Coronary artery (tissue), 2 donors: ENCODE data around the gene CIT.

ENCODE experiments used
- DNase-seq: peaks from one replicate; pipeline ENCODE4 v3.0.0-alpha.2; 2017; ENCODE audit warnings: low spot score
- H3K27ac ChIP-seq, 2 donors: fragments of 200-600 bp; sonication (generic); one replicate each; pipeline ENCODE4 v1.5.1; 2016 to 2019
- H3K4me3 ChIP-seq: fragments of 200-600 bp; sonication (generic); 2 replicates; pipeline ENCODE4 v1.5.1; 2016; ENCODE audit warnings: mild to moderate bottlenecking, moderate library complexity
- CTCF ChIP-seq: fragments of 200-600 bp; sonication (generic); IDR thresholded peaks from one replicate; pipeline ENCODE4 v1.5.1; 2019; ENCODE audit warnings: antibody characterized with exemption

The CIT gene

GRCh38 chr12:119676573-119676972 lies 200.5 kb downstream of the CIT start:
- H3K4me3 ChIP-seq = no peak overlapping the region
- TF ChIP-seq CTCF = no peak
- peak overlapping the region in 1 of 2 donors; percentile 31 for H3K27ac ChIP-seq
- DNase-seq = no peak

GRCh38 chr12:119676022-119676421 lies 201.1 kb downstream of the CIT start:
- no peak for DNase-seq
- no peak for TF ChIP-seq CTCF
- no peak overlapping the region for H3K27ac ChIP-seq
- H3K4me3 ChIP-seq = no peak overlapping the region

- no peak overlapping the region for H3K4me3 ChIP-seq
- peak overlapping the region in 1 of 2 donors; percentile 80 for H3K27ac ChIP-seq
- DNase-seq = no peak
- no peak for TF ChIP-seq CTCF
These were observed 202.6 kb downstream of the CIT start for GRCh38 chr12:119674560-119674959.

GRCh38 chr12:119673634-119674033 lies 203.5 kb downstream of the CIT start:
- no peak for TF ChIP-seq CTCF
- no peak for DNase-seq
- Histone ChIP-seq H3K4me3 (no peak overlapping the region), H3K27ac (peak overlapping the region in 1 of 2 donors; percentile 80)

GRCh38 chr12:119672194-119672593 lies 204.9 kb downstream of the CIT start:
- TF ChIP-seq CTCF = no peak
- Histone ChIP-seq H3K4me3 (no peak overlapping the region), H3K27ac (peak overlapping the region in 1 of 2 donors; percentile 31)
- no peak for DNase-seq

- TF ChIP-seq CTCF = no peak
- DNase-seq = no peak
- Histone ChIP-seq H3K4me3 (no peak overlapping the region), H3K27ac (no peak overlapping the region)
These were observed 206.1 kb downstream of the CIT start for GRCh38 chr12:119671070-119671469.

GRCh38 chr12:119669744-119670472 lies 207.2 kb downstream of the CIT start:
- TF ChIP-seq CTCF = no peak
- peak overlapping the region; percentile 16 for H3K4me3 ChIP-seq
- DNase-seq = no peak

More at GRCh38 chr12:119669744-119670472, 207.2 kb downstream of the CIT start:
- H3K27ac ChIP-seq = peak overlapping the region in 1 of 2 donors; percentile 42
